ENCODE data around the gene CES5A. TPM values are rescaled to one million over a fixed set of nuclear protein-coding genes. Genes with fewer than 3 reads are reported as not detected.

The CES5A gene
- total and polyA plus RNA-seq, 2 of the 8 experiments (the other 6 are each of a cell fraction or from before 2014, with no cell fraction given), result not detected

GRCh38 chr16:55912022-55912421 lies 36.8 kb upstream of the CES5A start:
- Histone ChIP-seq H4K5ac (ENCODE audit: insufficient read length, low read depth, low read length) (no peak overlapping the region), H3K23ac (ENCODE audit: insufficient read length) (no peak overlapping the region), H3K9ac (replicated peaks in 1 of 4; ENCODE audit: extremely low read depth in 1 of 4, low read depth in 3 of 4, low read length in 3 of 4) (no peak overlapping the region), H3K18ac (ENCODE audit: extremely low read depth, low read length) (no peak overlapping the region), H3K27me3 (replicated peaks in 1 of 4; ENCODE audit: control insufficient read depth in 3 of 4, extremely low read depth in 1 of 4, insufficient read depth in 3 of 4, low read length in 3 of 4) (no peaks in the 10 kb centered on the region), H2BK12ac (ENCODE audit: low read depth, low read length) (no peak overlapping the region), H4K91ac (replicated peaks; ENCODE audit: insufficient read length, low read length) (no peak overlapping the region), H4K8ac (ENCODE audit: extremely low read depth, insufficient read depth, low read length) (no peak overlapping the region), H3K23me2 (ENCODE audit: low read depth, low read length) (no peaks in the 10 kb centered on the region; the same call in 1 of the 2 replicates), H2AFZ (ENCODE audit: low read length) (no peak overlapping the region), H3K79me1 (ENCODE audit: low read depth, low read length) (no peaks in the 10 kb centered on the region), H3K9me3 (ENCODE audit: insufficient read depth in 2 of 2, low read depth in 1 of 2, low read length in 1 of 2) (no peaks in the 10 kb centered on the region), H3K4ac (replicated peaks; ENCODE audit: insufficient read length, low read depth, low read length) (no peak overlapping the region), H3K79me2 (ENCODE audit: control insufficient read depth in 1 of 2, insufficient read depth in 2 of 2, low read length in 2 of 2) (no peaks in the 10 kb centered on the region), H3K56ac (replicated peaks; ENCODE audit: insufficient read length, low read depth, low read length) (no peak overlapping the region), H3K14ac (ENCODE audit: insufficient read length) (no peak overlapping the region), H2BK120ac (replicated peaks; ENCODE audit: low read depth, low read length) (no peak overlapping the region), H3K4me2 (ENCODE audit: insufficient read depth in 1 of 2, low read depth in 2 of 2, low read length in 2 of 2) (no peak overlapping the region), H3K27ac (ENCODE audit: low read depth, low read length) (no peak overlapping the region), H2BK5ac (ENCODE audit: low read depth, low read length) (no peak overlapping the region), H2BK15ac (ENCODE audit: low read length) (no peak overlapping the region), H3K4me3 (ENCODE audit: extremely low read depth in 1 of 4, insufficient read depth in 2 of 4, low read depth in 3 of 4, low read length in 4 of 4) (no peak overlapping the region), H2BK20ac (ENCODE audit: low read length) (no peak overlapping the region), H2AK5ac (ENCODE audit: low read depth, low read length) (no peak overlapping the region), H3K4me1 (replicated peaks in 1 of 4; ENCODE audit: control insufficient read depth in 3 of 4, insufficient read depth in 4 of 4, low read length in 3 of 4) (no peaks in the 10 kb centered on the region), H3K36me3 (ENCODE audit: control insufficient read depth in 2 of 4, insufficient read depth in 4 of 4, low read length in 3 of 4) (no peaks in the 10 kb centered on the region), H4K20me1 (replicated peaks in 1 of 2; ENCODE audit: control insufficient read depth in 1 of 2, insufficient read depth in 2 of 2, low read length in 2 of 2) (no peaks in the 10 kb centered on the region)
- FAIRE-seq (no peak), DNase-seq (ENCODE audit: low read depth in 1 of 2, low spot score in 2 of 2) (no peak)
- ChIA-PET CTCF (ENCODE audit: partially characterized antibody) (interaction anchor here (1.1 kb wide), 1 partner anchor 32 kb away, joined by 3 read pairs; no protein-coding TSS in a partner anchor), POLR2A (ENCODE audit: partially characterized antibody) (no interaction called here)
- WGBS, 2 experiments (ENCODE audit: extremely low coverage in 1 of 2, insufficient coverage in 1 of 2, insufficient read length in 1 of 2, insufficient replicate concordance in 2 of 2, low coverage in 1 of 2, low lambda C conversion rate in 2 of 2, missing lambda C conversion rate in 1 of 2), result 89% methylated on average over 9 of the region's 9 CpGs; no CpG with 5 or more reads in 1 of the 2 experiments
- TF ChIP-seq RBBP5 (IDR thresholded peaks at IDR 0.05; ENCODE audit: borderline replicate concordance, low read depth, low read length) (no peak), CBX5 (IDR thresholded peaks at IDR 0.05; ENCODE audit: low read depth, low read length) (no peak), KDM5A (IDR thresholded peaks at IDR 0.05; ENCODE audit: low read length) (no peak), USF2 (IDR thresholded peaks at IDR 0.05; ENCODE audit: low read length) (no peak)

Data from H1 (cell line).